HL-60 (cell line): ENCODE data around the gene GNAQ.

ENCODE experiments used
- CTCF ChIP-seq: IDR thresholded peaks from one replicate; pipeline ENCODE4 v1.5.1; 2011; ENCODE audit warnings: low read length, control low read depth, inconsistent platforms; ENCODE audit not compliant: insufficient read depth
- REST ChIP-seq: IDR thresholded peaks from 2 replicates; pipeline ENCODE4 v1.6.1; 2012; ENCODE audit warnings: low read depth; ENCODE audit not compliant: insufficient replicate concordance

- TF ChIP-seq CTCF (no peak), REST (no peak)
Measured at GRCh38 chr9:77939149-77939668, 92.4 kb downstream of the GNAQ start.
